Stimulated activated CD8-positive, alpha-beta memory T cell treated with anti-CD3 and anti-CD28 coated beads, Interleukin-12 subunit alpha, Interleukin-12 subunit beta, amount 100 ng/mL, for 24 hours (primary cell): ENCODE measurements around the gene BARX2.

Experiments
- DNase-seq: peaks from one replicate; pipeline ENCODE4 v3.0.0-alpha.2; 2020; ENCODE audit errors: extremely low read depth

Gene BARX2

GRCh38 chr11:129373489-129373953, 2.1 kb upstream of the BARX2 start:
- no peak for DNase-seq

GRCh38 chr11:129374081-129374992, 1.3 kb upstream of the BARX2 start:
- no peak for DNase-seq

GRCh38 chr11:129374993-129375750, 476 bp upstream of the BARX2 start:
- DNase-seq: no peak

GRCh38 chr11:129376658-129377341, 1.2 kb downstream of the BARX2 start:
- DNase-seq: no peak

- no peak for DNase-seq
Observed at GRCh38 chr11:129377739-129378138, 2.1 kb downstream of the BARX2 start.

- DNase-seq: no peak
Observed at GRCh38 chr11:129380413-129380812, 4.8 kb downstream of the BARX2 start.

- DNase-seq: no peak
Observed at GRCh38 chr11:129382583-129382982, 6.9 kb downstream of the BARX2 start.

- no peak for DNase-seq
Observed at GRCh38 chr11:129383060-129383459, 7.4 kb downstream of the BARX2 start.

GRCh38 chr11:129383502-129383901, 7.9 kb downstream of the BARX2 start:
- no peak for DNase-seq

- no peak for DNase-seq
Observed at GRCh38 chr11:129384415-129384814, 8.8 kb downstream of the BARX2 start.

GRCh38 chr11:129385801-129386200, 10.2 kb downstream of the BARX2 start:
- DNase-seq: no peak

- no peak for DNase-seq
Observed at GRCh38 chr11:129386795-129387397, 11.2 kb downstream of the BARX2 start.

- DNase-seq: no peak
Observed at GRCh38 chr11:129387434-129387833, 11.8 kb downstream of the BARX2 start.

GRCh38 chr11:129388824-129389223, 13.2 kb downstream of the BARX2 start:
- DNase-seq: no peak

GRCh38 chr11:129390303-129390821, 14.7 kb downstream of the BARX2 start:
- no peak for DNase-seq

GRCh38 chr11:129391360-129391759, 15.7 kb downstream of the BARX2 start:
- DNase-seq: no peak

GRCh38 chr11:129391821-129392220, 16.2 kb downstream of the BARX2 start:
- no peak for DNase-seq

- no peak for DNase-seq
Observed at GRCh38 chr11:129392995-129393394, 17.3 kb downstream of the BARX2 start.

GRCh38 chr11:129394709-129395108, 19.1 kb downstream of the BARX2 start:
- no peak for DNase-seq

GRCh38 chr11:129395432-129395831, 19.8 kb downstream of the BARX2 start:
- DNase-seq: no peak

GRCh38 chr11:129395883-129396282, 20.2 kb downstream of the BARX2 start:
- no peak for DNase-seq

- DNase-seq: no peak
Observed at GRCh38 chr11:129396454-129396853, 20.8 kb downstream of the BARX2 start.
